Tibial artery (tissue), 4 donors: ENCODE results near the gene RAB1B.

Source experiments
- DNase-seq, 2 donors: peaks; one replicate each; pipeline ENCODE4 v3.0.0-alpha.2; 2019
- H3K27ac ChIP-seq, 2 donors: fragments of 200-600 bp; sonication (generic) in 1 of 2; 1 replicate in 1 of 2; 2 replicates in 1 of 2; pipeline ENCODE4 v1.5.1; 2018 to 2019; ENCODE audit warnings: mild to moderate bottlenecking in 1 of 2
- H3K27me3 ChIP-seq, 2 donors: fragments of 200-600 bp; sonication (generic) in 1 of 2; one replicate each; pipeline versions ENCODE4 v1.5.1 to v1.6.0; 2016 to 2019
- H3K36me3 ChIP-seq, 3 donors: fragments of 200-600 bp; sonication (generic) in 2 of 3; one replicate each; pipeline ENCODE4 v1.5.1; 2016 to 2019; ENCODE audit warnings: mild to moderate bottlenecking in 2 of 3
- H3K4me1 ChIP-seq, 4 donors: fragments of 200-600 bp; sonication (generic) in 2 of 4; 1 replicate in 3 of 4; 2 replicates in 1 of 4; pipeline ENCODE4 v1.5.1; 2016 to 2019
- H3K4me3 ChIP-seq, 2 donors: fragments of 200-600 bp; sonication (generic) in 1 of 2; 1 replicate in 1 of 2; 2 replicates in 1 of 2; pipeline ENCODE4 v1.5.1; 2018 to 2019; ENCODE audit warnings: mild to moderate bottlenecking in 2 of 2
- H3K9me3 ChIP-seq, 3 donors: fragments of 200-600 bp; sonication (generic) in 1 of 3; one replicate each; pipeline ENCODE4 v1.5.1; 2016 to 2019
- CTCF ChIP-seq, 2 experiments: fragments of 200-600 bp in 1 of 2; fragments of 450-650 bp in 1 of 2; IDR thresholded peaks; one replicate each; pipeline ENCODE4 v1.5.1; 2017 to 2019; ENCODE audit warnings: antibody characterized with exemption in 2 of 2, mild to moderate bottlenecking in 1 of 2, moderate library complexity in 1 of 2
- intact Hi-C: fragments of 100-400 bp; cut with DNase I; formaldehyde crosslinking; loops from one replicate; pipeline ENCODE4 v1.15.0; 2023; ENCODE audit warnings: low total_unique reads

Gene RAB1B

GRCh38 chr11:66283461-66284105, 15.1 kb downstream of the RAB1B start:
- no peak overlapping the region for H3K4me3 ChIP-seq
- intact Hi-C loops, result loop anchor here (2.0 kb wide), 1 partner anchor 61 kb away; no protein-coding TSS in a partner anchor
- H3K27me3 ChIP-seq, result no peaks in the 10 kb centered on the region
- peaks cover 3 to 33% (median 28%) of the 10 kb centered on the region in 4 donors for H3K4me1 ChIP-seq
- H3K9me3 ChIP-seq, result no peaks in the 10 kb centered on the region
- no peak for DNase-seq
- no peak overlapping the region for H3K27ac ChIP-seq
- no peak for TF ChIP-seq CTCF (IDR thresholded peaks at IDR 0.05)
- peaks cover 0 to 17% (median 4%) of the 10 kb centered on the region in 3 donors for H3K36me3 ChIP-seq

GRCh38 chr11:66284526-66285078, 16.2 kb downstream of the RAB1B start:
- TF ChIP-seq CTCF (IDR thresholded peaks at IDR 0.05), result no peak
- Histone ChIP-seq H3K27ac (no peak overlapping the region), H3K9me3 (no peaks in the 10 kb centered on the region), H3K4me1 (peaks cover 3 to 33% (median 26%) of the 10 kb centered on the region in 4 donors), H3K27me3 (no peaks in the 10 kb centered on the region), H3K4me3 (no peak overlapping the region), H3K36me3 (peaks cover 0 to 17% (median 4%) of the 10 kb centered on the region in 3 donors)
- intact Hi-C loops, result no loop called here
- no peak for DNase-seq

- no peak overlapping the region for H3K27ac ChIP-seq
- no peaks in the 10 kb centered on the region for H3K27me3 ChIP-seq
- H3K36me3 ChIP-seq, result peaks cover 0 to 17% (median 4%) of the 10 kb centered on the region in 3 donors
- no peak for TF ChIP-seq CTCF (IDR thresholded peaks at IDR 0.05)
- intact Hi-C loops, result no loop called here
- no peaks in the 10 kb centered on the region for H3K9me3 ChIP-seq
- H3K4me3 ChIP-seq, result no peak overlapping the region
- H3K4me1 ChIP-seq, result peaks cover 3 to 40% (median 32%) of the 10 kb centered on the region in 4 donors
- DNase-seq, result no peak
These were observed 17.0 kb downstream of the RAB1B start for GRCh38 chr11:66285250-66285947.

- Histone ChIP-seq H3K27ac (no peak overlapping the region), H3K36me3 (peaks cover 0 to 17% (median 4%) of the 10 kb centered on the region in 3 donors), H3K4me1 (peaks cover 3 to 42% (median 34%) of the 10 kb centered on the region in 4 donors), H3K9me3 (no peaks in the 10 kb centered on the region), H3K27me3 (no peaks in the 10 kb centered on the region), H3K4me3 (no peak overlapping the region)
- intact Hi-C loops, result no loop called here
- no peak for DNase-seq
- TF ChIP-seq CTCF (IDR thresholded peaks at IDR 0.05), result no peak
These were observed 18.3 kb downstream of the RAB1B start for GRCh38 chr11:66286699-66287098.

GRCh38 chr11:66287211-66287888, 18.9 kb downstream of the RAB1B start:
- Histone ChIP-seq H3K36me3 (peaks cover 0 to 17% (median 4%) of the 10 kb centered on the region in 3 donors), H3K9me3 (no peaks in the 10 kb centered on the region), H3K4me3 (peak overlapping the region in 1 of 2 donors; percentile 83), H3K27me3 (peaks cover 0 to 6% of the 10 kb centered on the region in 2 donors), H3K27ac (no peak overlapping the region), H3K4me1 (peaks cover 3 to 44% (median 36%) of the 10 kb centered on the region in 4 donors)
- TF ChIP-seq CTCF (IDR thresholded peaks at IDR 0.05), result no peak
- DNase-seq, result no peak
- intact Hi-C loops, result no loop called here
